Panc1 (cell line): ENCODE measurements around the gene GPC2. TPM values are rescaled to one million over a fixed set of nuclear protein-coding genes. Genes with fewer than 3 reads are reported as not detected.
"Not testable (repeated sequence)": the region's sequence is repeated elsewhere in the genome, so short reads cannot be mapped to it uniquely, and the experiment has no call there.

Experiments used
- ATAC-seq: fragments of 200-7000 bp; cut with Tn5 transposase; 2 replicates; pipeline ENCODE4 v1.9.1; 2020; ENCODE audit warnings: mild to moderate bottlenecking, moderate library complexity
- Bru-seq: library from RNA; stranded (reverse); fragments of 400-500 nt; gene quantifications from one replicate; lab custom pipeline; 2021; lab: Mats Ljungman, UMichigan
- BruChase-seq, 2 experiments: library from RNA; stranded (reverse); fragments of 400-500 nt; gene quantifications; one replicate each; lab custom pipeline; 2021; lab: Mats Ljungman, UMichigan
- BruUV-seq: library from RNA; stranded (reverse); fragments of 400-500 nt; replicated peaks from 2 replicates; lab custom pipeline; 2021; lab: Mats Ljungman, UMichigan
- CTCF ChIA-PET: fragments of 300-600 bp; sonication (Branson Sonifier 250); formaldehyde crosslinking; loops from one replicate; lab custom pipeline; 2022; ENCODE audit warnings: antibody characterized with exemption; lab: Charles Lee
- POLR2A ChIA-PET: fragments of 300-600 bp; sonication (Branson Sonifier 250); formaldehyde crosslinking; loops from one replicate; lab custom pipeline; 2022; ENCODE audit warnings: antibody characterized with exemption; lab: Charles Lee
- DNase-seq: peaks from one replicate; pipeline ENCODE4 v3.0.0-alpha.2; 2010; ENCODE audit warnings: low read depth, low spot score
- H3K27ac ChIP-seq: 2 replicates; pipeline ENCODE4 v1.5.1; 2011; ENCODE audit warnings: mild to moderate bottlenecking, low read length, inconsistent platforms
- H3K27me3 ChIP-seq: fragments of 200-500 bp; sonication (Bioruptor generic); 2 replicates; pipeline ENCODE4 v1.6.0; 2014; ENCODE audit warnings: low read length, inconsistent platforms; ENCODE audit not compliant: control insufficient read depth, insufficient read depth
- H3K36me3 ChIP-seq: fragments of 200-500 bp; sonication (Bioruptor generic); 2 replicates; pipeline ENCODE4 v1.5.1; 2014; ENCODE audit warnings: inconsistent platforms, mild to moderate bottlenecking, low read length, moderate library complexity; ENCODE audit not compliant: control insufficient read depth, insufficient read depth
- H3K4me1 ChIP-seq: 2 replicates; pipeline ENCODE4 v1.5.1; 2011; ENCODE audit warnings: inconsistent platforms, mild to moderate bottlenecking, low read length, moderate library complexity; ENCODE audit not compliant: control insufficient read depth, insufficient read depth
- H3K4me3 ChIP-seq, 2 experiments: 2 replicates each; pipeline ENCODE4 v1.5.1; 2011 to 2012; ENCODE audit warnings: low read depth in 2 of 2, low read length in 2 of 2, mild to moderate bottlenecking in 2 of 2, inconsistent platforms in 1 of 2, moderate library complexity in 1 of 2
- H3K9me3 ChIP-seq: fragments of 200-500 bp; sonication (Bioruptor generic); 2 replicates; pipeline ENCODE4 v1.5.1; 2014; ENCODE audit warnings: low read depth, mild to moderate bottlenecking, inconsistent platforms, low read length, moderate library complexity; ENCODE audit not compliant: control insufficient read depth, insufficient read depth
- POLR2AphosphoS5 ChIP-seq: IDR thresholded peaks from 2 replicates; pipeline ENCODE4 v1.6.1; 2012; ENCODE audit warnings: mild to moderate bottlenecking, low read depth, low read length, moderate library complexity
- TCF7L2 ChIP-seq: IDR thresholded peaks from 2 replicates; pipeline ENCODE4 v1.6.1; 2011; ENCODE audit warnings: mild to moderate bottlenecking, low read depth, low read length, inconsistent platforms
- in situ Hi-C: cut with HindIII; loops from 2 replicates; pipeline ENCODE4 v1.10.0; 2016; ENCODE audit warnings: low sequenced_read_pairs, low pct_unique_long_range_greater_than_20kb
- intact Hi-C: fragments of 100-400 bp; cut with micrococcal nuclease; formaldehyde crosslinking; loops from one replicate; pipeline ENCODE4 v1.10.0; 2022; ENCODE audit not compliant: unreplicated experiment
- long read RNA-seq: library from polyadenylated mRNA; unstranded; transcript quantifications from one replicate; pipeline ENCODE4 v2.0.0, GENCODE V29; 2021; ENCODE audit not compliant: unreplicated experiment
- polyA plus RNA-seq: library from polyadenylated mRNA; unstranded; fragments of >200 nt; gene quantifications from one replicate; pipeline ENCODE4 v1.2.1, GENCODE V29; 2012; ENCODE audit warnings: missing spikeins; ENCODE audit not compliant: insufficient read length
- total RNA-seq: library from RNA; stranded (reverse); gene quantifications from one replicate; pipeline ENCODE4 v1.2.1, GENCODE V29; 2021; ENCODE audit not compliant: unreplicated experiment

Gene GPC2, protein sequence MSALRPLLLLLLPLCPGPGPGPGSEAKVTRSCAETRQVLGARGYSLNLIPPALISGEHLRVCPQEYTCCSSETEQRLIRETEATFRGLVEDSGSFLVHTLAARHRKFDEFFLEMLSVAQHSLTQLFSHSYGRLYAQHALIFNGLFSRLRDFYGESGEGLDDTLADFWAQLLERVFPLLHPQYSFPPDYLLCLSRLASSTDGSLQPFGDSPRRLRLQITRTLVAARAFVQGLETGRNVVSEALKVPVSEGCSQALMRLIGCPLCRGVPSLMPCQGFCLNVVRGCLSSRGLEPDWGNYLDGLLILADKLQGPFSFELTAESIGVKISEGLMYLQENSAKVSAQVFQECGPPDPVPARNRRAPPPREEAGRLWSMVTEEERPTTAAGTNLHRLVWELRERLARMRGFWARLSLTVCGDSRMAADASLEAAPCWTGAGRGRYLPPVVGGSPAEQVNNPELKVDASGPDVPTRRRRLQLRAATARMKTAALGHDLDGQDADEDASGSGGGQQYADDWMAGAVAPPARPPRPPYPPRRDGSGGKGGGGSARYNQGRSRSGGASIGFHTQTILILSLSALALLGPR
- total RNA-seq (7.9 TPM), Bru-seq, nascent RNA (percentile 45 among the genes with signal in this experiment), BruChase-seq, experiment 1, labeled RNA remaining after a 2-hour chase (percentile 52 among the genes with signal in this experiment), BruChase-seq, experiment 2, labeled RNA remaining after a 6-hour chase (percentile 52 among the genes with signal in this experiment)
- polyA plus RNA-seq: 6.4 TPM
- long read RNA-seq, partial matches to known transcripts: 1 of 5 reads
- long read RNA-seq, other reads (novel, unspliced or antisense): 4 of 5 reads

DNA sequence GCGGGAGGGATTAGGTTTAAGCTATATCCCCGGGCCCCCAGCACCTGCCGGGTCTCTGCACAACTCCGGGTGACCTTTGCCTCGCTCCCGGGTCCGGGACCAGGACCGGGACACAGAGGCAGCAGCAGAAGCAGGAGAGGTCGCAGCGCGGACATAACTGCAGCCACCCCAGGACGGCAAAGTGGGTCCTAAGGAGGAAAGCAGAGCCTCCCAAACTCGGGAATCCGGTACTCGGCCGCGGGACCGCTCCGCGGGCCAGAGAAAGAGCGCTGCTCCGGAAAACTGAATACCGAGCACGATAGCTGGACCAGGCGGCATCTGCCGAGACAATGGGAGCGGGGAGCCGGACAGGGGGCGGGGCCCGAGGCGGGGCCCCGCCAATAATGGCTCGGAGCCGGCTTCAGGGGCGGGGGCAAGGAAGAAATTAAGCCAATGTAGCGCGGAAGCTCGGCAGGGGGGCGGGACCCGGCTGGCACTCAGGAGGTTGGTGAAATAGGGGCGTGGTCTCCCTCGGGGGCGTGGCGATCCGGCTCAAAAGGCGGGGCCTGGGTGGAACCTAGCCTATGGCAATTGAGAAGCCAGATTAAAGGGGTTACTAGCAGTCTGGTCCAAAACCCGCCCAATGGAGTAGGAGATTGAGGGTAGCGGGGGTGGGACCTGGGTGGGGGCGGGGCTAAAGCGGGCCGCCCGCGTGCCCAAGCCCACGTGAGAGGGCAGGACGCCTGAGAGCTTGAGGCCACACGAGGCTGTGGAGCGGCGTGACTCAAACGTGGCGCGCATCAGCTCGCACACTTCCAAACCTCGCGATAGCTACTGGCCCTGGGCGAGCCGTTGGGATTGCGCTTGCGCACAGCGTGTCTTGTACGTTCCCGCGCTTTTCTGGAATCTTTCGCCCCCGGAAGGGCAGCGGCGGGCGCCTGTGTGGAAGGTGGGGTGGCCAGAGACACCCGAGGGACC, at the start of gene GPC2, which contains the start of gene STAG3:
TSS of gene GPC2 (minus strand) at position 337 of the 957 bp plus-strand sequence. CDS start at position 155, 182 bp downstream.
TSS of gene STAG3 (plus strand) at position 874 of the 957 bp plus-strand sequence. CDS start 2,639 bp downstream, outside the sequence.
- peak; percentile 37; the same call in 1 of the 2 replicates for TF ChIP-seq POLR2AphosphoS5
- TF ChIP-seq TCF7L2: no peak
- peak; percentile 93 for ATAC-seq
- Histone ChIP-seq H3K4me1 (0 out of 2 replicates have a peak, but pooled peaks cover 3% of the 10 kb centered on the region), H3K4me3 (peak within 1 kb of the TSS; percentile 67 to 87), H3K9me3 (no peaks in the 10 kb centered on the region), H3K27ac (peak within 1 kb of the TSS; percentile 77), H3K36me3 (peaks cover 2% of the 10 kb centered on the region; the same call in 1 of the 2 replicates), H3K27me3 (no peaks in the 10 kb centered on the region)
- no TSS peak for BruUV-seq
- intact Hi-C loops (no loop called here), in situ Hi-C loops (no loop called here)
- DNase-seq: peak; percentile 80
- ChIA-PET CTCF (no interaction called here), POLR2A (interaction anchor here (0.6 kb wide), 1 partner anchor 17 kb away, joined by 3 read pairs; no protein-coding TSS in a partner anchor)

DNA sequence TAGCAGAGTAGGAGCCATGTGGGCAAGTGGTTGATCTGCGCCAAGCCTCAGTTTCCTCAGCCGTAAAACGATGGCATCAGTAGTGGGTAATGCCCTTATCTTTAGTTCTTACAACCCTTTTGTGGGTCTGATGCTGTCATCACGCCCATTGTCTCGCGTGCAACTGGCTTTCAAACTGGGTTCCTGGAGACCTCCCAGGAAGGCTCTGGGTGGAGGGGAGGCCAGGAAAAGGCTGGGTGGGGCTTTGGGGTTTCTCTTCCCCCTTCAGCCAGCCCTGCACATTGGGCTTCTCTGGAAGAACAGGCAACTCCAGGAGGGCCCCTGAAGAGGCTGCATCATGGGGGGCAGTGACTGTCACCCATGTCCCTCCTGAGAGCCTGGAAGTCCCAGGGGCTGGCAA, 47.7 kb upstream of the GPC2 start:
- H3K9me3 ChIP-seq, POLR2A ChIA-PET, H3K4me1 ChIP-seq, DNase-seq, H3K4me3 ChIP-seq, CTCF ChIA-PET, in situ Hi-C loops, intact Hi-C loops, ATAC-seq, H3K27me3 ChIP-seq, H3K36me3 ChIP-seq, BruUV-seq, H3K27ac ChIP-seq: not testable (repeated sequence)

DNA sequence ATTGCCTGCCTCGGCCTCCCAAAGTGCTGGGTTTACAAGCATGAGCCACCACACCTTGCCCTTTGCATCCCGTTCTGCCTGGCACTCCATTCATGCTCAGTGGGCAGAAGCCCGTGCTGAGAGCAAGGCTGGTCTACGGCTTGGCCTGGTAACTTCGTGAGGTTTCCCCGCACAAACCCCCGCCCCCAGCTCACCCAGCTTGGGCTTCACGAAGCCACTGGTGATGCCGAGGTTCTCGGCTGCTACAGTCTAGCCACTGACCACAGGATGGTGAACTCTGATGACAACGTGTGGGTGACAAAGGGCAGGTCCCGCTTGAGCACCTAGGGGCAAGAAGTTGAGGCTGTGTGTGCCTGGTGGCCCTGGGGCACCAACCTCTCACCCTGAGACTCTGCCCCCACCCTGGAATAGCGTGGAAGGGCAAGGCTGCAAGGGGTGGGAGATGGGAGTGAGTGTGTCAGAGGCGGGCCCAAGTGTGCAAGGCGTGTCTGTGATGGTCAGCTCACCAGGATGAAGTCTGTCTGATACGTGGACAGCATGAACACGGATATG, 46.3 kb upstream of the GPC2 start:
- H3K27ac ChIP-seq, H3K36me3 ChIP-seq, intact Hi-C loops, BruUV-seq, H3K9me3 ChIP-seq, ATAC-seq, in situ Hi-C loops, H3K4me3 ChIP-seq, POLR2A ChIA-PET, DNase-seq, CTCF ChIA-PET, H3K4me1 ChIP-seq, H3K27me3 ChIP-seq: not testable (repeated sequence)
